Astrocyte (in vitro differentiated cells and primary cell): Measurements from ENCODE around the gene IQCK. TPM values are rescaled to one million over a fixed set of nuclear protein-coding genes. Genes with fewer than 3 reads are reported as not detected.

Source experiments
- DNase-seq: peaks from one replicate; pipeline ENCODE4 v3.0.0-alpha.2; 2010; ENCODE audit warnings: low read depth
- FAIRE-seq: peaks from 2 replicates; lab custom pipeline; 2011; peaks lifted over from hg19 to GRCh38; lab: Jason Lieb, UNC
- H2AFZ ChIP-seq: 2 replicates; pipeline ENCODE4 v1.6.0; 2012; ENCODE audit warnings: low read depth, low read length, inconsistent platforms
- H3K27ac ChIP-seq: 2 replicates; pipeline ENCODE4 v1.5.1; 2011; ENCODE audit warnings: low read depth, low read length, inconsistent platforms
- H3K27me3 ChIP-seq: 2 replicates; pipeline ENCODE4 v1.6.0; 2011; ENCODE audit warnings: low read length, inconsistent platforms; ENCODE audit not compliant: insufficient read depth
- H3K36me3 ChIP-seq: 2 replicates; pipeline ENCODE4 v1.5.1; 2011; ENCODE audit warnings: low read length, inconsistent platforms; ENCODE audit not compliant: insufficient read depth
- H3K4me1 ChIP-seq: 2 replicates; pipeline ENCODE4 v1.5.1; 2011; ENCODE audit warnings: low read length, inconsistent platforms; ENCODE audit not compliant: insufficient read depth
- H3K4me2 ChIP-seq: 2 replicates; pipeline ENCODE4 v1.6.0; 2012; ENCODE audit warnings: low read length, inconsistent platforms
- H3K4me3 ChIP-seq: 2 replicates; pipeline ENCODE4 v1.5.1; 2011; ENCODE audit warnings: low read depth, mild to moderate bottlenecking, low read length, inconsistent platforms; ENCODE audit not compliant: insufficient read depth
- H3K79me2 ChIP-seq: 2 replicates; pipeline ENCODE4 v1.6.0; 2012; ENCODE audit warnings: mild to moderate bottlenecking, low read length, inconsistent platforms; ENCODE audit not compliant: insufficient read depth
- H3K9ac ChIP-seq: 2 replicates; pipeline ENCODE4 v1.6.0; 2012; ENCODE audit warnings: mild to moderate bottlenecking, low read length, inconsistent platforms
- H3K9me3 ChIP-seq: 2 replicates; pipeline ENCODE4 v1.5.1; 2012; ENCODE audit warnings: low read depth, mild to moderate bottlenecking, low read length, inconsistent platforms; ENCODE audit not compliant: insufficient read depth
- H4K20me1 ChIP-seq: 2 replicates; pipeline ENCODE4 v1.6.0; 2012; ENCODE audit warnings: low read length, inconsistent platforms; ENCODE audit not compliant: insufficient read depth
- H3K27ac Mint-ChIP-seq: one replicate; pipeline ENCODE4 v1.8.0; 2021; ENCODE audit warnings: mild to moderate bottlenecking, mixed read lengths; ENCODE audit not compliant: unreplicated experiment
- H3K27me3 Mint-ChIP-seq: one replicate; pipeline ENCODE4 v1.8.0; 2021; ENCODE audit warnings: low read depth, mixed read lengths; ENCODE audit not compliant: unreplicated experiment
- H3K36me3 Mint-ChIP-seq: one replicate; pipeline ENCODE4 v1.8.0; 2021; ENCODE audit warnings: low read depth, mixed read lengths; ENCODE audit not compliant: unreplicated experiment
- H3K4me1 Mint-ChIP-seq: one replicate; pipeline ENCODE4 v1.8.0; 2021; ENCODE audit warnings: low read depth, mixed read lengths; ENCODE audit not compliant: unreplicated experiment
- H3K4me3 Mint-ChIP-seq: one replicate; pipeline ENCODE4 v1.8.0; 2021; ENCODE audit warnings: mild to moderate bottlenecking, moderate library complexity, mixed read lengths; ENCODE audit not compliant: unreplicated experiment
- H3K9me3 Mint-ChIP-seq: one replicate; pipeline ENCODE4 v1.8.0; 2021; ENCODE audit warnings: mild to moderate bottlenecking, mixed read lengths; ENCODE audit not compliant: unreplicated experiment
- EZH2 ChIP-seq: IDR thresholded peaks from 2 replicates; pipeline ENCODE4 v1.6.1; 2012; ENCODE audit warnings: mild to moderate bottlenecking, low read length, inconsistent platforms; ENCODE audit not compliant: insufficient read depth
- total RNA-seq: library from RNA; stranded (reverse); gene quantifications from 2 replicates; pipeline ENCODE4 v1.2.1, GENCODE V29; 2021
- TF ChIP-seq, protein P1 (sequence below): IDR thresholded peaks from 2 replicates; pipeline ENCODE4 v1.5.1; 2011; ENCODE audit warnings: low read depth, mild to moderate bottlenecking, inconsistent platforms, low read length, moderate library complexity; ENCODE audit not compliant: insufficient read depth

Gene IQCK
- total RNA-seq, 1 donor from 2014 or later, result 5.9 TPM

DNA sequence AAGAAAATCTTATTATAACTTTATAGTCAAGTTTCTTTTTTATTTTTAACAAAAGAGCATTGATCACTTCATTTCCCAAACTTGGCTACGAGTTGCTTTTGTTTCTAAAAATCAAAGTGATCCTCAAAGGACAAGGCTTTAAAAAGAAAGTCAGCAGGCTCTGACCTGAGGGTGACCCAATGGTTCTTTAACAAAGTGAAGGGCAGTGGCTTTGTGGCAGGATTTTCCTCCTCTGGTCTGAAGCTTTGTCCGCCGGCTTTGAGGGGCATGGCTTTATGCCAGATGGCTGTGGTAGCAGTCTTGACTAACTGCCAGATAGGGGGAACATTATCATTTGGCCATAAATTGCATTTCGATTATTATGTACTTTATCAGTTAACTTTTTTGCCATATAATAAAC, 28.5 kb downstream of the IQCK start:
- Mint-ChIP-seq H3K27ac (no peak overlapping the region), H3K36me3 (no peaks in the 10 kb centered on the region), H3K4me1 (peaks cover 4% of the 10 kb centered on the region), H3K9me3 (no peaks in the 10 kb centered on the region), H3K4me3 (no peak overlapping the region), H3K27me3 (no peaks in the 10 kb centered on the region)
- Histone ChIP-seq H3K4me2 (no peak overlapping the region), H4K20me1 (no peaks in the 10 kb centered on the region), H3K4me3 (no peak overlapping the region), H3K9ac (no peak overlapping the region), H3K27ac (no peak overlapping the region), H3K27me3 (no peaks in the 10 kb centered on the region), H2AFZ (no peak overlapping the region), H3K9me3 (no peaks in the 10 kb centered on the region), H3K4me1 (no peaks in the 10 kb centered on the region), H3K79me2 (no peaks in the 10 kb centered on the region), H3K36me3 (no peaks in the 10 kb centered on the region)
- FAIRE-seq (no peak), DNase-seq (no peak)
- TF ChIP-seq EZH2, result no peak
- TF ChIP-seq, protein P1, sequence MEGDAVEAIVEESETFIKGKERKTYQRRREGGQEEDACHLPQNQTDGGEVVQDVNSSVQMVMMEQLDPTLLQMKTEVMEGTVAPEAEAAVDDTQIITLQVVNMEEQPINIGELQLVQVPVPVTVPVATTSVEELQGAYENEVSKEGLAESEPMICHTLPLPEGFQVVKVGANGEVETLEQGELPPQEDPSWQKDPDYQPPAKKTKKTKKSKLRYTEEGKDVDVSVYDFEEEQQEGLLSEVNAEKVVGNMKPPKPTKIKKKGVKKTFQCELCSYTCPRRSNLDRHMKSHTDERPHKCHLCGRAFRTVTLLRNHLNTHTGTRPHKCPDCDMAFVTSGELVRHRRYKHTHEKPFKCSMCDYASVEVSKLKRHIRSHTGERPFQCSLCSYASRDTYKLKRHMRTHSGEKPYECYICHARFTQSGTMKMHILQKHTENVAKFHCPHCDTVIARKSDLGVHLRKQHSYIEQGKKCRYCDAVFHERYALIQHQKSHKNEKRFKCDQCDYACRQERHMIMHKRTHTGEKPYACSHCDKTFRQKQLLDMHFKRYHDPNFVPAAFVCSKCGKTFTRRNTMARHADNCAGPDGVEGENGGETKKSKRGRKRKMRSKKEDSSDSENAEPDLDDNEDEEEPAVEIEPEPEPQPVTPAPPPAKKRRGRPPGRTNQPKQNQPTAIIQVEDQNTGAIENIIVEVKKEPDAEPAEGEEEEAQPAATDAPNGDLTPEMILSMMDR, result no peak

DNA sequence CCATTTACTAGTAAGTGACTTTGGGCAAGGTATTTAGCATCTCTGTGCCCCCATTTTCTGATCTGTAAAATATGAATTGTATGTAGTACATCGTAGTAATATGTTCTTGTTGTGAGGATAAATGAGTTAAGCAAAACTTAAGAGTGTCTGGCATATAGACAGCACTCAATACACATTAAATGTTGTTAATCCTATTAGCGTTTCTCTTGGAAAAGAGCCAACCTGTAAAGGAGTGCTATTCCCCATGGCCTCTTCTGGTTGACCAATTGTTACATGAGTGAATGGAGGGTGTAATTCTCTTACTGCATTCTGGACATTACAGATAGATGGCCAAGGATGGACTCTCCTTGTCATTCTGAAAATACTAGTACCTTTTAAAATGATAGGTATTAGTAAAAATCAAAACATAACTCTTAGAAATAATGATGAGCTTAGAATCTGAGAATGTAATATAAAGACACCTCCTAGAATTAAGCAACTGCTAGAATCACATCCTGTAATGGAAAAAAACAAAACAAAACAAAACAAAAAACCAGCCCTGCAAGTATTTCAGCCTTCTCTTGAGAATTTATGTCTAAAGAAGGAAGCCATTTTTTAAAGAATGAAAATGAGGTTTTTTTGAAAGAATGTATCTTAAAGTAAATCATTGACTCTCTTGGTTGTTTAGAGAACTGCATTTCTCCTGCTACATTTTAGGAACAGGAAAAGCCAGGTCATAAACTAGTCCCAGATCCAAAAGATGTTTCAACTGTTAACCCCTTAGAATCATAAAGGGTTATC, 30.5 kb downstream of the IQCK start:
- TF ChIP-seq, protein P1, result no peak
- no peak for TF ChIP-seq EZH2
- Histone ChIP-seq H3K9me3 (no peaks in the 10 kb centered on the region), H4K20me1 (no peaks in the 10 kb centered on the region), H3K27me3 (no peaks in the 10 kb centered on the region), H3K9ac (no peak overlapping the region), H3K4me3 (no peak overlapping the region), H3K79me2 (no peaks in the 10 kb centered on the region), H2AFZ (no peak overlapping the region), H3K36me3 (no peaks in the 10 kb centered on the region), H3K4me2 (no peak overlapping the region), H3K27ac (no peak overlapping the region), H3K4me1 (peaks cover 3% of the 10 kb centered on the region)
- DNase-seq, result no peak
- H3K4me1 Mint-ChIP-seq, result peaks cover 5% of the 10 kb centered on the region
- no peaks in the 10 kb centered on the region for H3K27me3 Mint-ChIP-seq
- H3K36me3 Mint-ChIP-seq, result no peaks in the 10 kb centered on the region
- FAIRE-seq, result no peak
- H3K27ac Mint-ChIP-seq, result no peak overlapping the region
- H3K9me3 Mint-ChIP-seq, result no peaks in the 10 kb centered on the region
- H3K4me3 Mint-ChIP-seq, result no peak overlapping the region

DNA sequence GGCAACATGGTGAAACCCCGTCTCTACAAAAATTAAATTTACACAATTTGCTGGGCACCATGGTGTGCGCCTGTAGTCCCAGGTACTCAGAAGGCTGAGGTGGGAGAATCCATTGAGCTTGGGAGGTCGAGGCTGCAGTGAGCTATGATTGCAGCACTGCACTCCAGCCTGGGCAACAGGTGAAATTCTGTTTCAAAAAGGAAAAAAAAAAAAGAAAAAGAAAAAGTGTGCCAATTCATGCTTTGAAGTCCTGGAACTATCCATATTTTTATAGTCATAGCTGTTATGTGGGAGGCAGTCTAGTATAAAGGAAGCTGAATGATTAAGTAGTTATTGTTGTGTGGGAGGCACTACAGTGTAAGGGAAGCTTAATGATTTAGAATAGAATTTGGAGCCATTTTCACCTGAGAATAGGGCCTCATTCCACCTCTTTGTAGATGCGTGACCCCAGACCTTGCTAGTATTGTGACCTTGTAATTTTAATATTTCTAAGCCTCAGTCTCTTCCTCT, 31.6 kb downstream of the IQCK start:
- H3K4me1 Mint-ChIP-seq, result peaks cover 11% of the 10 kb centered on the region
- H3K27me3 Mint-ChIP-seq, result no peaks in the 10 kb centered on the region
- DNase-seq, result no peak
- TF ChIP-seq, protein P1, result no peak
- TF ChIP-seq EZH2, result no peak
- no peak for FAIRE-seq
- H2AFZ ChIP-seq, result no peak overlapping the region
- H3K79me2 ChIP-seq, result no peaks in the 10 kb centered on the region
- no peak overlapping the region for H3K4me3 ChIP-seq
- H3K36me3 ChIP-seq, result no peaks in the 10 kb centered on the region
- H3K27ac Mint-ChIP-seq, result no peak overlapping the region
- H3K4me2 ChIP-seq, result no peak overlapping the region
- no peak overlapping the region for H3K9ac ChIP-seq
- H3K4me1 ChIP-seq, result peaks cover 13% of the 10 kb centered on the region
- H3K4me3 Mint-ChIP-seq, result no peak overlapping the region
- no peaks in the 10 kb centered on the region for H3K9me3 ChIP-seq
- H3K27me3 ChIP-seq, result no peaks in the 10 kb centered on the region
- H3K9me3 Mint-ChIP-seq, result no peaks in the 10 kb centered on the region
- H3K27ac ChIP-seq, result no peak overlapping the region
- no peaks in the 10 kb centered on the region for H3K36me3 Mint-ChIP-seq
- H4K20me1 ChIP-seq, result no peaks in the 10 kb centered on the region
